HG03565 (cell line): ENCODE results near the gene DCLK1.
"Not testable (repeated sequence)": the region's sequence is repeated elsewhere in the genome, so short reads cannot be mapped to it uniquely, and the experiment has no call there.

Experiments used
- ATAC-seq: cut with Tn5 transposase; IDR thresholded peaks from one replicate; pipeline ENCODE4 v1.9.1; 2021; ENCODE audit warnings: mild to moderate bottlenecking, moderate library complexity; ENCODE audit not compliant: unreplicated experiment

The DCLK1 gene

DNA sequence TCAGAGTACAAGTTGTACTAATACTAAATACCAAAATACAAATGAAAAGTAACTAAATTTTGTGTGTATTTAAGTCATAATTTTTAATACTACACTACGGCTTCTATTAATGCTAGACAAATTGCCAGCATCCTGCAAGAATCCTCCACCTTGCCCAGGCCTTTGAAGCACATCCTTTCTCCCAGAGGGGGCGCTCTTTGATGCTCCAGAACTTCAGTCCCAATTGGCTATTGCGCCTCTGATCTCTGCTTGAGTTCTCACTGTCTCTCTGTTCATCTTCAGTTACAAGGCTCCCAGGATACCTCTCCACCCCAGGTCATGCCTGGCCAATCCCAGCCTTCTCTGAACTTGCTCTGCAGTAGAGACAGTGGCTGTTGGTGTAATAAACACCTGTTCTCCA is 141.0 kb downstream of the DCLK1 start:
- no peak for ATAC-seq

DNA sequence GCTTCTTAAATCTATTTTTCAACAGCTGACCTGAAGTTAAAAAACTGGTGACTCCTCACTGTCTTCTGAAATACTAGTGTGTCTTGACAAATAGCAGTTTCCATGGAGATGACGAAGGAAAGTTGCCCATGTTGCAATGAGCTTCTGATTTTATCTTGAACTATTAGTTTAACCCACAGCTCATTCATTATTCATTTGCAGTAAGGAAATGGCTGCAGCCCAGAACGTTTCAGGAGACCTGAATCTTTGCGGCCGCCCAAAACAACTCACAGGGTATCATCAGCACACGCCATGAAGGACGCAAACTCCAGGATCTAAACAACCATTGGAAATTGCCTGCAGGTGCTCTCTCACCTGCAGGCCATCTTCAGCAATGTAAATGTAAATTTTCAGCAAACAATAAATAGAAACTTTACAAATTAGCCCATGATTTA is 142.5 kb downstream of the DCLK1 start:
- ATAC-seq = no peak

DNA sequence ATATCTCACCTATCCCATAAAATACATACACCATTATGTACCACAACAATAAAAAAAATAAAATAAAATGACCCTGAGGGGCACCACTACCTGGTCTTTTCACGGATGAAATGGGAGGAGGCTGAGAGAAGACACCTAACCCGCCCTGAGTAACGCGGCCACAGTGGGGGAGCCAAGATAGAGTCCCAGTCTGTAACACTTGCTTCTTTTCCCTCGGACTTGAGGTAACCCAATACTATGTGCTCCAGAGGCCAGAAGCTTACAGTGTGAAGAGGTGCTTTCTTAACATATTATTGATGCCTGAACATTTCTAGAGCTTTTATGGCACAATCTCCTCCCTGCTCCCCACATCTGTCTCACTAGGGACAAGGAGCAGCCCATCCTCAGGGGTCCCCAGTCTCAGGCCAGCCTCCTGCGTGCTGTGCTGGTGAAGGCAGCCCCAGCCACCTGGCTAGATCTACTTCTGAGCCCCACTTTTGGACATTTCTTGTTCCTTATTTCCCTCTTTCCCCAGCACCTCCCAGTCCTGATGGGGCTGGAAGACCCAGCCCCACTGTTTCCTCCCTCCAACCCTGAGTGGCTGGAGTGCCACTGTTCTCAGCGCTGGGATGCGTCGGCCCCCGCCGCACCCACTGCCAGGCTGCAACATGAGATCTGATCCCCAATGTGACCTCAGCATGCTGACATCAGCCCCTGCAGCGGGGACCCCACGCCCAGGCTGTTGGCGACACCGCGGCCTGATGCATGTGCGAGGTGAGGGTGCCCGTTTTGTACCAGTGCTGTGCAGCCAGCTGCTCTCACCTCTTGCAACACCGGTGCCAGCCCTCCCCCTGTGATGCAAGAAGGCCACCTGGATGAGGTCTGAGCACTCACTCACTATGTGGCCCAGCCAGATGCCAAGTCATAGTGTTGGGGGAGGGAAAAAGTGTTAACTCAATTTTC is 143.3 kb downstream of the DCLK1 start:
- ATAC-seq = no peak

DNA sequence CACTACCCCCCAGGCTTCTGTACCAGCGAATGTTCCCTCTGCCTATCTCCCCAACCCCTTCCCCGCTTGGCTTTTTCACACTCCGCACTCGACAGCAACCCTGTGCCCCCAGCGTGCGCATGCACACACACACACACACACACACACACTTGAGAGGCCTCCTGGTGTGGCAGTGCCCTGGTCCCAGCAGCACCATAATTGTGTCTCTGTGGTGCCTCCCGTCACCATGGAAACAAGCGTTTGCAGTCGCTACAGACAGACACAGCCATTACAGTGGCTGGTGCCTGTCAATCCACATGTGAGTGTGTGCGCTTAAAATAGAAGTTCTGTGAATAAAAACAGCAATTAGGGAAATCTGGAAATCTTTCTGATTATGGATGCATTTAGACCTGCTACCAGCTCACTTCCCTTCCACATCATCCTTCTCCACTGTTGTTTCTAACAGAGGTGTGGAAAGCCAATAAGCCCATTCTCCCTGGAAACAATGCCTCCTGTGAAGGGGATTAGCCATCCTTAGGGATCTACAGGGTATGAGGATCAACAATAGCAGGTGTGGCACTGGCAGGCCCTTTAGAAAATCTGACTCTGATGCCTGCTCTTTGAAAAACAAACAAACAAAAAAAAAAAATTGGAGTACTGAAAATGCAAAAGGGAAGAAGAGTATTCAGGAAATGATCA is 146.3 kb downstream of the DCLK1 start:
- ATAC-seq = no peak

DNA sequence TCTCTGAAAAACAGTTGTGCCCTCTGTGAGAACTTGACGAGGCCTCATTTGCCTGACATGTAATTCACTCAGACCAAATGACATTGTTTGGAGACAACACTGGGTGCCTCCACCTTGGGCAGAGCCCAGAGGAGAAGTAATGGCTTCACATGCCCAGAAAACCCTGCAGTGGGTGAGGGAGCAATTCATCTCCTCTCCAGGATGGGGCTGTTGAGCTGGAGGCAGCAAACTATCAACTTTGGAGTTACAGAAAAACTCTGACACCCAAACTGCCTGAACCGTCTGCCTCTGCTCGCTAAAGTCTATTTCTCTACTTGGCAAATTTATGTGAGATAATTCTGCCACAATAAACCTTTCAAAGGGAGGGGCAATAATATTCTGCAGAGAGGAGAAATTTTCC is 146.9 kb downstream of the DCLK1 start:
- ATAC-seq = no peak

DNA sequence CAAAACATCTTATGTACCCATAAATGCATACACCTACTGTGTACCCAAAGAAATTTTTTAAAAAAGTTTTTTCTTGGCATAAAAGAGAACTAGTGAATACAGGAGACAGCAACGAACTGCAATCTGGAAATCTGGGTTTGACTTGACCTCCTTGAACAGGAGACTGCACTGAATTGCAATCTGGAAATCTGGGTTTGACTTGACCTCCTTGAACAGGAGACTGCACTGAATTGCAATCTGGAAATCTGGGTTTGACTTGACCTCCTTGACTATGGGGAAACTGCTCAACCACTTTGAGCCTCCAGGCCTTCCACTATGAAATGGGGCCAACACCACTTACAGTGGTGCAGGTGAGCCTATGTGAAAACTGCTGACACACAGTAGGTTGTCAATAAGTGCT is 147.5 kb downstream of the DCLK1 start:
- ATAC-seq = not testable (repeated sequence)

DNA sequence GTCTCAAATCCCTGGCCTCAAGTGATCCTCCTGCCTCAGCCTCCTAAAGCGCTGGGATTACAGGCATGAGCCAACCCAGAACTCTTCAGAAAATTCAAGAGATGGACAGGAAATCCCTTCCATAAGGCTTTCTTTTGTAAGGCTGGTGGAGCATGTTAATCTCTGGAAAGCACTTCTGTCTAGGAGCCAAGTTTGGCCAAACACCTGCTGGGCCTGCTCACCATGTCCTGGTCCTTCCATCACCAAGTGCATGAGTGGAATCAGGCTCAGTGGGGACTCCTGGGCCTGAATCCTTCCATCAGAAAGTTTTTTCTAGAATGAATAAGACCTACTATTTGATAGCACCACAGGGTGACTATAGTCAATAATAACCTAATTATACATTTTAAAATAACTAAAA is 148.0 kb downstream of the DCLK1 start:
- no peak for ATAC-seq

DNA sequence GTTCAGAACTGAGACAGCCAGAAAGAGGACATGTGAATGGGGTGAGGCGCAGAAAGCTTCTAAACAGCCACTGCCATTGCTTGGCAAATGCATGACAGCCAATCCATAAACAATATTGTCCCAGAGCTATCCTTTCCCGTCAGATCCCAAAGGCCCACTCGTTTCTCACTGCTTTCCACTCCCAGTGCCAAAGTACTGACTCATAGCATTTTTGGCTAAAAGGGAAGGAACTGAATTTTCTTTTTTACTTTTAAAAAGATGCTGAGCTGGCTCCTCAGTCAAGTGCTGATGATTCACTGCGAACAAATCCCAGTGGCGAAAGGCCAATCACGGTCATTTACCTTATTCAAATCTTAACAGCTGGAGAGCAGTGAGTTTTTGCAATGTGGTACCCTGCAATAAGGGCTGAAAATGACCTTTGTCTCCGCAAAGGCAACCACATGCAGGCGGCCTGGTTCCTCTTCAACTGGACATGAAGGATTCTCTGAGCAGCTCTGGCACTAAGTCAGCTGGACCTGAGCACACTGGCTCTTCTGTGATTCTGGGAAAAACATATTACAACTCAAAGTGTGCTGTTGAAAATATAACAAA is 151.7 kb downstream of the DCLK1 start:
- no peak for ATAC-seq

DNA sequence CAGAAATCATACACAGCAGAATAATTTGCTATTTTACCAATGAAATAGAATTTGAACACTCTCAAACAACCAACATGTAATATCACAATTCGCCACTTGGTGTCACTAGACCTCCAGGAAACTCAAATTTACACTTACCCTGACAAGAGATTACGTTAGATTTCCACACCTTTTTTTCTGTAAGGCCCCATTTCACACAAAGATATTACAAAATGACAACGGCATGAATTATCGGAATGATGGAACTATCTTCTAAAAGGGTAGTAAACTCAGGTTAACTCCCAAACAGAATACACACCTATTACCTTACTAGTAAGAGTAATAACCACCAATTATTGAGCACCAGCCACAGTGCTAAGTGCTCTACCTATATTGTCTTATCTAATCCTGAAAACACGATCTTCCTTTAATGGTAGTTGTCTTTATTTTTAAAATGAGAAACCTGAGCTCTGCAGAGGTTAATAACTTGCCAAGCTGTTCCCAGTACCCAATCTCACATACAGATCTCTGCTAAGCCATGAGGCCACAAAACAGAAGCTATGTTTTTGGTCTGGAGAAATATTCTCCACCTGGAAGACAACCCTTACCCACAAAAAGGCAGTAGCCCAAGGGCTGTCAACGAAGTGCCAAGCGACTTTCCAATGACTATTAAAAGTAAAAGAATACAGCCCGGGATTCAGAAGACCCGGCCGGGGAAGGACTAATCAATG is 152.4 kb downstream of the DCLK1 start:
- ATAC-seq = peak; percentile 57

DNA sequence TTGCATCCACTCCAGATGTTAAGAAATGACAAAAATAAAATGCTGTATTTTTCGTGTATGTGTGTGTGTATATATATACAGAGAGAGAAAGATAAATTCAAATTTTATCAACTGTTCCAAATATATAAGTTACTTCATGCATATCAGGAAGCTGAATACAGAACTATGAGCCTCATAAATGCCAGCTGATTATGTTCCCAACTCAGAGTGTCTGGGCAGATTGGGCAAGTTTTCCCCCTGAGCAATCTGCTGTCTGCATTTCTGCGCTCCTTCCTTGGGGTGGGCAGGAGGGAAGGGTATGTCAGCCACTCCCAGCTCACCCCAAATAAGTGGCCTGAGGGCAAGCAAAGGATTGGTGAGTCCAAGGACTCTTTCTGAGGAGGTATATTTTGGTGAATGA is 154.1 kb downstream of the DCLK1 start:
- ATAC-seq = no peak

DNA sequence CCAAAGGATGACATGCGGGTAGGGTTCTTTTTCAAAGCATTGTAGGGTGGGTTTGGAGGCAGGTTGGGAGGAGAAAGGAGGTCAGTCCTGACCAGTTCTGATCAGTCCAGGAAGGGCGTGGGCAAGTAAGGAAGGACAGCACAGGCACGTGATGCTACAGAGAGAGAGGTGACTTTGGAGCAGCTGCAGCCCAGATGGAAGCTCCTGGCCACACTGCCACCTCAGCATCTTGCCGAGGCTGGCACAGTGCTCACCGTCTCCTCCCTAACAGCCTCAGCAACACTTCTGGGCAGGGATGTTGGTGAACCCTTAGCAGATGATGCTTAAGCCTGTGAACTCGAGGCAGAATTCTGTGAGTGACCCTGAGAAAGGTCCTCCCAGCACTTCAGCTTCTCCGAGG is 155.1 kb downstream of the DCLK1 start:
- no peak for ATAC-seq

DNA sequence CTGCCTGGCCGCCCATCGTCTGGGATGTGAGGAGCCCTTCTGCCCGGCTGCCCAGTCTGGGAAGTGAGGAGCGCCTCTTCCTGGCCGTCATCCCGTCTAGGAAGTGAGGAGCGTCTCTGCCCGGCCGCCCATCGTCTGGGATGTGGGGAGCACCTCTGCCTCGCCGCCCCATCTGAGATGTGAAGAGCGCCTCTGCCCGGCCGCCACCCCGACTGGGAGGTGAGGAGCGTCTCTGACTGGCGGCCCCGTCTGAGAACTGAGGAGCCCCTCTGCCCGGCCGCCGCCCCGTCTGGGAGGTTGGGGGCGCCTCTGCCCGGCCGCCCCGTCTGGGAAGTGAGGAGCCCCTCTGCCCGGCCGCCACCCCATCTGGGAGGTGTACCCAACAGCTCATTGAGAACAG is 164.2 kb downstream of the DCLK1 start:
- not testable (repeated sequence) for ATAC-seq

DNA sequence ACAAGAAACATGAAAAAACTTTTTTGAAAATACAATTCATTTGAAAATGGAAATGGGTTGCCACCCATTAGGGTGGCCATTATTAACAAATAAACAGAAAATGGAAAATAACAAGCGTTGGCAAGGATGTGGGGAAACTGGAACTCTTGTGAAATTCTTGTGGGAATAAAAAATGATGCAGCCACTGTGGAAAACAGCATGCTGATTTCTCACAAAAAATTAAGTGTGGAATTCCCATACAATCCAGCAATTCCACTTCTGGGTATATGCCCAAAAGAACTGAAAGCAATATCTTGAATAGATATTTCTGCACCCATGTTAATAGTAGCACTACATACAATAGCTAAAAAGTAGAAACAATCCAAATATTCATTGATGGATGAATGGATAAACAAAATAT is 165.2 kb downstream of the DCLK1 start:
- no peak for ATAC-seq

DNA sequence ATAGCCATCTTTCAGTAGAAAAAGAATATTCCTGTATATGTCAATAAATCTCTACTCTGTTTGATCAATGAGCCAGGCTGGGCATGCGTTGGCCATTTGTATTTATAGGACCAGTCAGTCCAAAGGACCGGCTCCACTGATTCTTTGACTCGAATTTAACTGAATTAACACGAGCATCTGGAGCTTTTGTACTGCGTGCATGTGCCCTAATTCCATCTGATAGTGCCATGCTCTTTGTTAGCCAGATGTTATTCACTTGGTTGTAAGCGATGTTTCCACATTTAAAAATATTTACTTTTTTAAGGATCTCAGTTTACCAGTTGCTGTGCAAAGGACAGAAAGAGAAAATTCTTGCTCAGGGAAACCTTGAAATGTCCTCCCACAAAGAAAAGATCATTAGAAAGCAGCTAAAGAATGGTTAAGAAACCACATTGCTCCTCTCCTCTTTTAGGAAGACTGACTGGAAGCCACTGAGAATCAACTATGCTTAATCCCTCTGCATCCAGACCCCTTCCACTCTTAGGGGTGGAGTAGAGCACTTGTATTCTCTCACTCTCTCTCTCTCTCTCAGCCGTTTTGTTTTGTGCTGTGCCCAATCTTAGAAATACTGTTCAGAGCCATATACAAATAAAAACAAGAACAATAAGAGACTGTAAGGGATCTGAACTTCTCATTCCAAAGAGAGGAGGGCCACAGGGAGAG is 165.8 kb downstream of the DCLK1 start:
- no peak for ATAC-seq

DNA sequence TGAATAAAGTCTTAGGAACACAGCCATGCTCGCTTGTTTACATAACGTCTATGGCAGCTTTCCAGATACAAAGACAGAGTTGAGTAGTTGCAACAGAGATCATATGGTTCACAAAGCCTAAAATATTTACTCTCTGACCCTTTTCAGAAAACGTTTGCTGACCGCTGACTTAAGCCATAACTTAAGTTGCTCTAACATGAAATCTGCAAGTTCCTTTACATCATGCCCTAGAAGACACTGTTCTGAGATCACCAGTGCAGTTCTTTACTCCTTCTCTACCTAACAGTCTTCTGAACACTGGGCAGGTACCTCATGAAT is 166.4 kb downstream of the DCLK1 start:
- no peak for ATAC-seq

DNA sequence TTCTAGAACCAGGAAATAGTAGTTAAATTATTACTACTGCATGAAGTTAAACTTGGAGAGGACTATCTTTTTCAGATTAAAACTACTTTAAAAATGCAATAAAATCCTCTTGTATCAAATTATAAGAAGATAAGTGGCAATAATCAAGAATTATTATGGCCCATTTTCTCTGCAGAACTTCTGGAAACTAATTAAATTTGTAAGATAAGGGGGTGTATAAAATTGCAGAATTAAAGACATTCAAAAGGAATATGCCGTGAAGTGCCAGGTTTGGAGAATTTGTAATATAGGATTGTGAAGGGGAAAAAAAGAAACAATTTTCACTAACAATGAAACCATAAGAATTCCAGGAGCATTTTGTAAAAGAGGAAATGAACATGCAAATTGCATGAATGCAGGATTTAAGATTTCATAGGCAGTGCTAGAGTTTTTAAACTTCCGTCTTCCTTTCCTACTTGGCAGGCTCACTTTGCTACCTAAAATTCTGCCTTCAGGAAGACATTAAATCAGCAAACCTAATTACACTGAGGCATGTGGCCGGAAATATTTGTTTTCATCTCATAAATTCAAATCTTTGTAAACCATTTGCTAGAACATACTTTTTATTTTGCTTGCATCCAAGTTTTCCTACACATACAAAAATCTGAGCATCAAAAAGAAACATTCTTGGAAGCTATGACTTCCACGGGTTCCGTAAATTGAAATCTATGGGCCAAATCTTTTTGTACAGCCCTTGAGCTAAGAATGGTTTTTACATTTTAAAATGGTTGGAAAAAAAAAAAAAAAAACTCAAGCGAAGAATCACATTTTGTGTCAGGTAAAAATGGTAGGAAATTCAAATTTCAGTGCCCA is 166.9 kb downstream of the DCLK1 start:
- no peak for ATAC-seq

DNA sequence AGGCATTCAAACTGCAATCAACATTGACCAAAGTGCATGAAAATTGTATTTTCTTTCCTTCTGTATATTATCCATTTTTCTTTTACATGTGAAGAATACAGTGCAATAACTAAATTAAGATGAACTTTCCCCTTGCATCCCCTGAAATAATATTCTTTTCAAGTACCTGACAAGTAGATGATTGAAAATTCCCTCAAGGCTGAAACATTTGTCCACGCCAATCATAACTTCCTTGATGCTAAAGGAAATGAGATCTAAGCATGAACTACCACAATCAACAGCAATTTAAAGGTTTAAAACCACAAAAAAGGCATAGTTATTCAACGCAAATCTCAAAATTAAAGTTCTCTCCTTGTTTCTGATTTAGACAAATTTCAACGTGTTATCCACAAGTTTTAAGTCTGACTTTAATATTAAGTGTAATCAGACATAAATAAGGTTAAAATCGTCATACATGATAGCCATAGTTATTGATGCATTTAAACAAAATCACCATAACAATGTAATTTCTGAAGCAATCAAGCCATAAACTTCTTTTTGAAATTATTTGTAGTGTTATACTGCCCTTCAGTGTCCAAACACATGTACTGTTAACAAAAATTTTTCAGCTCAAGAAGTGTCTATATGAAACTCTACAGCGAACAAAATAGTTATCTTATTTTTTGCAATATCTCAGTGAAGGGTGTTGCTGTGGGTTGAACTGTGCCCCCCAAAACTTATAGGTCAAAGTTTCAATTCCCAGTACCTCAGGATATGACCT is 169.5 kb downstream of the DCLK1 start:
- no peak for ATAC-seq

DNA sequence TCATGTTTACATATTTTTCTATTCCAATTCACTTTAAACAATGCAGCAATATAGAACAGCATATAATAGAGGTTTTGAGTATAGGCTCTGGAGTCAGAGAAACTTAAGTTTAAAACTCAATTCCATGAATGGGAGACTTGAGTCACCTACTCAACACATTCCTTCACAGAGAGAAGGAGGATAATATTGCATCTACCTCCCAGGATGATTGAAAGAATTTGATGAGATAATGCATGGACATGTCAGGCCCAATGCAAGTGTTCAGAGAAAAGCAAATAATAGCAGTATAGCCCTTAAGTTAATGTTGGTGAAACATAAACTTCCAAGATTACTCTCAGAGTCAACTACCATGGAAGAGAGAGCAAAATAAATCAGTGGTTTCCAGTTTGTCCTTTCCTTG is 170.2 kb downstream of the DCLK1 start:
- no peak for ATAC-seq

DNA sequence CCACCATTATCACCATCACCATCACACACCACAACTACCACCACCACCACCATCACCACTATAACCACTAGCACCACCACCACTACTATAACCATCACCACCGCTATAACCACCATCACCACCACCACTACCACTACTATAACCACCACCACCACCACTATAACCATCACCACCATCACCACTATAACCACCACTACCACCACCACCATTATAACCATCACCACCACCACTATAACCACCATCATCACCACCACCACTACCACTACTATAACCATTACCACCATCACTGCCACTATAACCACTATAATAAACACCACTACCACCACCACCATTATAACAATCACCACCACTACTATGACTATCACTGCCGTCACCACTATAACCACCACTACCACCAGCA is 173.2 kb downstream of the DCLK1 start:
- no peak for ATAC-seq
